HEK293 (cell line): ENCODE measurements around the gene RHOT1.
A peak's percentile ranks its signal among the peaks of the same experiment; 100 is the strongest.

ENCODE experiments used
- CTCF ChIA-PET: fragments of 350-600 bp; formaldehyde crosslinking; extraction: SDS; loops from one replicate; lab custom pipeline; 2021; ENCODE audit warnings: antibody characterized with exemption; lab: Yijun Ruan, JAX
- POLR2A ChIA-PET: fragments of 300-600 bp; formaldehyde crosslinking; extraction: SDS; loops from one replicate; lab custom pipeline; 2020; ENCODE audit warnings: antibody characterized with exemption, inconsistent platforms; lab: Yijun Ruan, JAX
- H3K27ac ChIP-seq: fragments of 200-500 bp; sonication (Bioruptor generic); 2 replicates; pipeline ENCODE4 v1.5.1; 2014; ENCODE audit warnings: low read depth, low read length, control low read depth, inconsistent platforms; ENCODE audit errors: extremely low read depth
- H3K36me3 ChIP-seq, 2 experiments: fragments of 200-500 bp in 1 of 2; sonication (Bioruptor generic) in 1 of 2; 1 replicate in 1 of 2; 2 replicates in 1 of 2; pipeline ENCODE4 v1.5.1; 2014 to 2017; ENCODE audit warnings: inconsistent platforms in 2 of 2, low read length in 2 of 2; ENCODE audit not compliant: control insufficient read depth in 2 of 2, insufficient read depth in 1 of 2
- H3K4me1 ChIP-seq: fragments of 200-500 bp; sonication (Bioruptor generic); 2 replicates; pipeline ENCODE4 v1.5.1; 2014; ENCODE audit warnings: mild to moderate bottlenecking, low read length, inconsistent platforms; ENCODE audit not compliant: control insufficient read depth, insufficient read depth
- H3K4me3 ChIP-seq: 2 replicates; pipeline ENCODE4 v1.5.1; 2011; ENCODE audit warnings: low read depth, mild to moderate bottlenecking, control low read depth, low read length, moderate library complexity
- H3K9me3 ChIP-seq: fragments of 200-500 bp; sonication (Bioruptor generic); 2 replicates; pipeline ENCODE4 v1.5.1; 2014; ENCODE audit warnings: low read depth, low read length, inconsistent platforms; ENCODE audit not compliant: control insufficient read depth, insufficient read depth
- EGR2 ChIP-seq: fragments of 450-650 bp; formaldehyde crosslinking; IDR thresholded peaks from 2 replicates; pipeline ENCODE4 v1.5.1; 2016; ENCODE audit warnings: low read depth, missing biosample characterization, missing genetic modification characterization
- FEZF1 ChIP-seq: fragments of 450-650 bp; formaldehyde crosslinking; IDR thresholded peaks from 2 replicates; pipeline ENCODE4 v1.5.1; 2016; ENCODE audit warnings: missing biosample characterization, missing genetic modification characterization
- GFI1B ChIP-seq: fragments of 450-650 bp; formaldehyde crosslinking; IDR thresholded peaks from 2 replicates; pipeline ENCODE4 v1.5.1; 2016; ENCODE audit warnings: missing biosample characterization, missing genetic modification characterization
- KLF7 ChIP-seq: fragments of 450-650 bp; formaldehyde crosslinking; IDR thresholded peaks from 2 replicates; pipeline ENCODE4 v1.5.1; 2016; ENCODE audit warnings: missing biosample characterization, missing genetic modification characterization, borderline replicate concordance
- OSR2 ChIP-seq: fragments of 450-650 bp; formaldehyde crosslinking; IDR thresholded peaks from 2 replicates; pipeline ENCODE4 v1.5.1; 2016; ENCODE audit warnings: missing biosample characterization, missing genetic modification characterization
- PRDM1 ChIP-seq: fragments of 450-650 bp; formaldehyde crosslinking; IDR thresholded peaks from 2 replicates; pipeline ENCODE4; 2016; ENCODE audit warnings: missing biosample characterization, missing genetic modification characterization
- SP2 ChIP-seq: fragments of 450-650 bp; formaldehyde crosslinking; IDR thresholded peaks from 2 replicates; pipeline ENCODE4 v1.5.1; 2016; ENCODE audit warnings: missing biosample characterization, missing genetic modification characterization
- ZBTB48 ChIP-seq: fragments of 450-650 bp; formaldehyde crosslinking; IDR thresholded peaks from 2 replicates; pipeline ENCODE4 v1.5.1; 2016; ENCODE audit warnings: missing biosample characterization, missing genetic modification characterization
- ZNF146 ChIP-seq: fragments of 450-650 bp; formaldehyde crosslinking; IDR thresholded peaks from 2 replicates; pipeline ENCODE4 v1.5.1; 2016; ENCODE audit warnings: missing biosample characterization, missing genetic modification characterization
- ZNF16 ChIP-seq: fragments of 450-650 bp; formaldehyde crosslinking; IDR thresholded peaks from 2 replicates; pipeline ENCODE4 v1.5.1; 2016; ENCODE audit warnings: low read depth, missing biosample characterization, missing genetic modification characterization
- ZNF18 ChIP-seq: fragments of 450-650 bp; formaldehyde crosslinking; IDR thresholded peaks from 2 replicates; pipeline ENCODE4 v1.5.1; 2016; ENCODE audit warnings: missing biosample characterization, missing genetic modification characterization
- ZNF184 ChIP-seq: fragments of 450-650 bp; IDR thresholded peaks from 2 replicates; pipeline ENCODE4 v1.5.1; 2018; ENCODE audit warnings: missing biosample characterization, mild to moderate bottlenecking, missing genetic modification characterization
- ZNF202 ChIP-seq: fragments of 450-650 bp; formaldehyde crosslinking; IDR thresholded peaks from 2 replicates; pipeline ENCODE4 v1.5.1; 2016; ENCODE audit warnings: missing biosample characterization, missing genetic modification characterization, borderline replicate concordance
- ZNF239 ChIP-seq: fragments of 450-650 bp; formaldehyde crosslinking; IDR thresholded peaks from 2 replicates; pipeline ENCODE4 v1.5.1; 2016; ENCODE audit warnings: missing biosample characterization, missing genetic modification characterization
- ZNF501 ChIP-seq: fragments of 450-650 bp; formaldehyde crosslinking; IDR thresholded peaks from 2 replicates; pipeline ENCODE4 v1.5.1; 2016; ENCODE audit warnings: missing biosample characterization, missing genetic modification characterization
- ZNF596 ChIP-seq: fragments of 450-650 bp; IDR thresholded peaks from 2 replicates; pipeline ENCODE4 v1.5.0; 2018; ENCODE audit warnings: missing biosample characterization, mild to moderate bottlenecking, missing genetic modification characterization, moderate library complexity
- ZNF624 ChIP-seq: fragments of 450-650 bp; formaldehyde crosslinking; IDR thresholded peaks from 2 replicates; pipeline ENCODE4 v1.5.1; 2017; ENCODE audit warnings: missing biosample characterization, missing genetic modification characterization
- ZNF701 ChIP-seq: fragments of 450-650 bp; formaldehyde crosslinking; IDR thresholded peaks from 2 replicates; pipeline ENCODE4 v1.5.1; 2016; ENCODE audit warnings: missing biosample characterization, missing genetic modification characterization
- ZNF704 ChIP-seq: fragments of 450-650 bp; formaldehyde crosslinking; IDR thresholded peaks from 2 replicates; pipeline ENCODE4 v1.5.1; 2016; ENCODE audit warnings: missing biosample characterization, missing genetic modification characterization
- ZNF777 ChIP-seq: fragments of 450-650 bp; formaldehyde crosslinking; IDR thresholded peaks from 2 replicates; pipeline ENCODE4 v1.5.1; 2017; ENCODE audit warnings: missing biosample characterization, missing genetic modification characterization, borderline replicate concordance
- ZNF837 ChIP-seq: fragments of 450-650 bp; formaldehyde crosslinking; IDR thresholded peaks from 2 replicates; pipeline ENCODE4 v1.5.1; 2016; ENCODE audit warnings: missing biosample characterization, missing genetic modification characterization
- ZNF843 ChIP-seq: fragments of 450-650 bp; formaldehyde crosslinking; IDR thresholded peaks from 2 replicates; pipeline ENCODE4 v1.5.1; 2016; ENCODE audit warnings: missing biosample characterization, missing genetic modification characterization
- ZSCAN30 ChIP-seq: fragments of 450-650 bp; IDR thresholded peaks from 2 replicates; pipeline ENCODE4 v1.5.1; 2018; ENCODE audit warnings: missing biosample characterization, mild to moderate bottlenecking, missing genetic modification characterization, moderate library complexity
- TF ChIP-seq, protein P1 (sequence below): fragments of 450-650 bp; formaldehyde crosslinking; IDR thresholded peaks from 2 replicates; pipeline ENCODE4 v1.5.1; 2016; ENCODE audit warnings: missing biosample characterization, missing genetic modification characterization
- TF ChIP-seq, protein P2 (sequence below): fragments of 450-650 bp; formaldehyde crosslinking; IDR thresholded peaks from 2 replicates; pipeline ENCODE4 v1.5.1; 2017; ENCODE audit warnings: missing biosample characterization, missing genetic modification characterization
- TF ChIP-seq, protein P3 (sequence below): fragments of 450-650 bp; formaldehyde crosslinking; IDR thresholded peaks from 2 replicates; pipeline ENCODE4 v1.5.1; 2016; ENCODE audit warnings: missing biosample characterization, missing genetic modification characterization
- TF ChIP-seq, protein P4 (sequence below): fragments of 450-650 bp; formaldehyde crosslinking; IDR thresholded peaks from 2 replicates; pipeline ENCODE4 v1.5.1; 2016; ENCODE audit warnings: missing biosample characterization, missing genetic modification characterization

RHOT1 gene

DNA sequence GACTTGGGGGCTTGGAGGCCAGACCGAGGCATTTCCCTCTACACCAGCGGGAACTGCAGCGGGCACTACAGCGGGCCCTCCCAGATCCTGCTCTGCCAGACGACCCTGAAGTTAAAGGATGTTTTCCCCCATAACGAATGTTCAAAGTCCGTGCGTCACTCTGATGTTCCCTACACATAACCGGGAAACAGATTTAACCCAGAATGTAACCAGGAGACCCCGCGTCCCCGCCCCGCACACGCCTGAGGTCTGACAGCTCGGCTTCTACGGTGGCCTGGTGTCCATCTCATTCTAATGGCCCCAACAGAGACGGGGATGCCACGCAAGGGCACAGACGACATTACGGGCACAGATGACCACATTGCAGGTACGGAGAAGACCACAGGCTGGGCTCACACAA lies 31.7 kb upstream of the RHOT1 start (continued):
- no peak for TF ChIP-seq ZNF837 (tag by site-specific recombination)

GRCh38 chr17:32111141-32111771 lies 31.0 kb upstream of the RHOT1 start:
- Histone ChIP-seq H3K27ac (no peak overlapping the region), H3K4me3 (no peak overlapping the region), H3K4me1 (peaks cover 6% of the 10 kb centered on the region), H3K9me3 (no peaks in the 10 kb centered on the region), H3K36me3 (no peaks in the 10 kb centered on the region)
- ChIA-PET CTCF (interaction anchor here (0.5 to 2.3 kb wide), 13 partner anchors 8 to 1826 kb away, joined by 3 to 7 read pairs (median 3); partner anchors contain the start of gene LRRC37B), POLR2A (interaction anchor here (0.6 to 1.0 kb wide), 3 partner anchors 9 to 32 kb away, joined by 3 to 5 read pairs (median 4); no protein-coding TSS in a partner anchor)
- TF ChIP-seq ZNF701 (tag by site-specific recombination), result no peak
- no peak for TF ChIP-seq ZNF18 (tag by site-specific recombination)
- no peak for TF ChIP-seq ZNF837 (tag by site-specific recombination)
- TF ChIP-seq ZNF16 (tag by site-specific recombination), result no peak
- TF ChIP-seq EGR2 (tag by site-specific recombination), result no peak
- TF ChIP-seq GFI1B (tag by site-specific recombination), result no peak
- no peak for TF ChIP-seq ZNF184 (tag by site-specific recombination)
- TF ChIP-seq, protein P1, sequence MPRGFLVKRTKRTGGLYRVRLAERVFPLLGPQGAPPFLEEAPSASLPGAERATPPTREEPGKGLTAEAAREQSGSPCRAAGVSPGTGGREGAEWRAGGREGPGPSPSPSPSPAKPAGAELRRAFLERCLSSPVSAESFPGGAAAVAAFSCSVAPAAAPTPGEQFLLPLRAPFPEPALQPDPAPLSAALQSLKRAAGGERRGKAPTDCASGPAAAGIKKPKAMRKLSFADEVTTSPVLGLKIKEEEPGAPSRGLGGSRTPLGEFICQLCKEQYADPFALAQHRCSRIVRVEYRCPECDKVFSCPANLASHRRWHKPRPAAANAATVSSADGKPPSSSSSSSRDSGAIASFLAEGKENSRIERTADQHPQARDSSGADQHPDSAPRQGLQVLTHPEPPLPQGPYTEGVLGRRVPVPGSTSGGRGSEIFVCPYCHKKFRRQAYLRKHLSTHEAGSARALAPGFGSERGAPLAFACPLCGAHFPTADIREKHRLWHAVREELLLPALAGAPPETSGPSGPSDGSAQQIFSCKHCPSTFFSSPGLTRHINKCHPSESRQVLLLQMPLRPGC (tag by site-specific recombination), result no peak
- TF ChIP-seq SP2, result no peak
- no peak for TF ChIP-seq ZSCAN30 (tag by site-specific recombination)
- TF ChIP-seq, protein P2, sequence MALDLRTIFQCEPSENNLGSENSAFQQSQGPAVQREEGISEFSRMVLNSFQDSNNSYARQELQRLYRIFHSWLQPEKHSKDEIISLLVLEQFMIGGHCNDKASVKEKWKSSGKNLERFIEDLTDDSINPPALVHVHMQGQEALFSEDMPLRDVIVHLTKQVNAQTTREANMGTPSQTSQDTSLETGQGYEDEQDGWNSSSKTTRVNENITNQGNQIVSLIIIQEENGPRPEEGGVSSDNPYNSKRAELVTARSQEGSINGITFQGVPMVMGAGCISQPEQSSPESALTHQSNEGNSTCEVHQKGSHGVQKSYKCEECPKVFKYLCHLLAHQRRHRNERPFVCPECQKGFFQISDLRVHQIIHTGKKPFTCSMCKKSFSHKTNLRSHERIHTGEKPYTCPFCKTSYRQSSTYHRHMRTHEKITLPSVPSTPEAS (tag by site-specific recombination), result no peak
- TF ChIP-seq, protein P3, sequence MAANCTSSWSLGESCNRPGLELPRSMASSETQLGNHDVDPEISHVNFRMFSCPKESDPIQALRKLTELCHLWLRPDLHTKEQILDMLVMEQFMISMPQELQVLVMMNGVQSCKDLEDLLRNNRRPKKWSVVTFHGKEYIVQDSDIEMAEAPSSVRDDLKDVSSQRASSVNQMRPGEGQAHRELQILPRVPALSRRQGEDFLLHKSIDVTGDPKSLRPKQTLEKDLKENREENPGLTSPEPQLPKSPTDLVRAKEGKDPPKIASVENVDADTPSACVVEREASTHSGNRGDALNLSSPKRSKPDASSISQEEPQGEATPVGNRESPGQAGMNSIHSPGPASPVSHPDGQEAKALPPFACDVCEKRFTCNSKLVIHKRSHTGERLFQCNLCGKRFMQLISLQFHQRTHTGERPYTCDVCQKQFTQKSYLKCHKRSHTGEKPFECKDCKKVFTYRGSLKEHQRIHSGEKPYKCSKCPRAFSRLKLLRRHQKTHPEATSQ (tag by site-specific recombination), result no peak
- TF ChIP-seq ZNF501, result no peak
- no peak for TF ChIP-seq ZNF596 (tag by site-specific recombination)
- TF ChIP-seq KLF7 (tag by site-specific recombination), result no peak
- TF ChIP-seq ZNF777, result no peak
- TF ChIP-seq ZNF146 (tag by site-specific recombination), result no peak
- 0 out of 2 replicates have a peak, but pooled peaks have one; percentile 19 for TF ChIP-seq ZNF843
- TF ChIP-seq PRDM1, result no peak
- no peak for TF ChIP-seq ZNF202 (tag by site-specific recombination)
- TF ChIP-seq ZNF624 (tag by site-specific recombination), result no peak
- no peak for TF ChIP-seq ZNF704 (tag by site-specific recombination)
- TF ChIP-seq OSR2, result peak; percentile 88
- TF ChIP-seq ZNF239, result no peak
- TF ChIP-seq FEZF1 (tag by site-specific recombination), result no peak
- peak; percentile 76 for TF ChIP-seq ZBTB48
- TF ChIP-seq, protein P4, sequence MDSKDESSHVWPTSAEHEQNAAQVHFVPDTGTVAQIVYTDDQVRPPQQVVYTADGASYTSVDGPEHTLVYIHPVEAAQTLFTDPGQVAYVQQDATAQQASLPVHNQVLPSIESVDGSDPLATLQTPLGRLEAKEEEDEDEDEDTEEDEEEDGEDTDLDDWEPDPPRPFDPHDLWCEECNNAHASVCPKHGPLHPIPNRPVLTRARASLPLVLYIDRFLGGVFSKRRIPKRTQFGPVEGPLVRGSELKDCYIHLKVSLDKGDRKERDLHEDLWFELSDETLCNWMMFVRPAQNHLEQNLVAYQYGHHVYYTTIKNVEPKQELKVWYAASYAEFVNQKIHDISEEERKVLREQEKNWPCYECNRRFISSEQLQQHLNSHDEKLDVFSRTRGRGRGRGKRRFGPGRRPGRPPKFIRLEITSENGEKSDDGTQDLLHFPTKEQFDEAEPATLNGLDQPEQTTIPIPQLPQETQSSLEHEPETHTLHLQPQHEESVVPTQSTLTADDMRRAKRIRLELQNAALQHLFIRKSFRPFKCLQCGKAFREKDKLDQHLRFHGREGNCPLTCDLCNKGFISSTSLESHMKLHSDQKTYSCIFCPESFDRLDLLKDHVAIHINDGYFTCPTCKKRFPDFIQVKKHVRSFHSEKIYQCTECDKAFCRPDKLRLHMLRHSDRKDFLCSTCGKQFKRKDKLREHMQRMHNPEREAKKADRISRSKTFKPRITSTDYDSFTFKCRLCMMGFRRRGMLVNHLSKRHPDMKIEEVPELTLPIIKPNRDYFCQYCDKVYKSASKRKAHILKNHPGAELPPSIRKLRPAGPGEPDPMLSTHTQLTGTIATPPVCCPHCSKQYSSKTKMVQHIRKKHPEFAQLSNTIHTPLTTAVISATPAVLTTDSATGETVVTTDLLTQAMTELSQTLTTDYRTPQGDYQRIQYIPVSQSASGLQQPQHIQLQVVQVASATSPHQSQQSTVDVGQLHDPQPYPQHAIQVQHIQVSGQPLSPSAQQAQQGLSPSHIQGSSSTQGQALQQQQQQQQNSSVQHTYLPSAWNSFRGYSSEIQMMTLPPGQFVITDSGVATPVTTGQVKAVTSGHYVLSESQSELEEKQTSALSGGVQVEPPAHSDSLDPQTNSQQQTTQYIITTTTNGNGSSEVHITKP (tag by site-specific recombination), result no peak
